22Rv1 (cell line): ENCODE results near the gene GDA.

ENCODE experiments used
- H3K27ac ChIP-seq: fragments of 450-650 bp; 2 replicates; pipeline ENCODE4 v1.5.1; 2017
- ZFX ChIP-seq: fragments of 450-650 bp; IDR thresholded peaks from 2 replicates; pipeline ENCODE4 v1.6.1; 2017; ENCODE audit warnings: antibody characterized with exemption, borderline replicate concordance
- TF ChIP-seq, protein P1 (sequence below): fragments of 450-650 bp; IDR thresholded peaks from 2 replicates; pipeline ENCODE4 v1.5.1; 2017; ENCODE audit warnings: mild to moderate bottlenecking

The GDA gene

DNA sequence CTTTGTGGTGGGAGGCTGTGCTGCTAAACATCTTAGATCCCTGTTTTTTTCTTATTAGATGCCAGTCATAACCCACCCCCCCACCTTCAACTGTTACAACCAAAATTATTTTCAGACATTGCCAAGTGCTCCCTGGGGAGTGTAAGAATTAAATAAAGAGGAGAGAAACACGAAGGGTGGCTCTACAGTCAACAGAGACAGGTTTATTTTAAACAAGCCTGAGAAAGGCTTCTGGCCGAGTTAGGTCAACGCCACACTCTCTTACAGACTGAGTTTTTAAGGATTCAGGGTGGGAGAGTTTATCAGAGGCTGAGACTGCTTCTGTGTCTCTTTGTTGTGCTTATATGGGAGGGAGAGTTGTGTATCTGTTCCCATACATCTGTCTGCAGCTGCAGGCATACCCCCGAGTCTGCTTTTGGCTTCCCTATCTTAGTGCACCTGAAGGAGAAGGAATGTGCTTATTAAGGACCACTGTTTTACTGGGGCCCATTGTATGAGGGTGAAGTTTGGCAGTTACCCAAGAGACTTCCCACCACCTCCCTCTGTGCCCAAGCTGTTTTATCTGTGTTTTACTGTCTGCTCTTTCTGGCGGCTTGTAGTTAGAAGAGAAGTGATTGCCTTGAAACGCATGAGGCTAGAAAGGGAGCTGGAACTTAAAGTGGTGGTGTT is 11.4 kb upstream of the GDA start:
- H3K27ac ChIP-seq: no peak overlapping the region

DNA sequence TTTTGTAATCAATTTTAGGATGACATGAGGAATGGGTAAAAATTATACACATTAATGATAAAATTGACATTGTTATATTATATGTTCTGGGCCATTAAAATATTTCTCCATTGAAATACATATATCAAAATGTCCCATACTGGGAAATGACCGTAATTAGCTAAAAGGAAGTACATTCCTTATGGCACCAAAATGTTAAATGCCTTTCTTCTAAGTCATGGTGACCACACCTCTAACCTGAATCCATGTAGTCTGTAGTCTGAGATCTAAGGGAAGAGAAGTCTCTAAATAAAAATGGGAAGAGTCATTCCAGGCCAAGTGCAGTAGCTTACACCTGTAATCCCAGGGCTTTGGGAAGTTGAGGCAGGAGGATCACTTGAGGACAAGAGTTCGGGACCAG is 10.0 kb upstream of the GDA start:
- TF ChIP-seq ZFX: no peak
- TF ChIP-seq, protein P1, sequence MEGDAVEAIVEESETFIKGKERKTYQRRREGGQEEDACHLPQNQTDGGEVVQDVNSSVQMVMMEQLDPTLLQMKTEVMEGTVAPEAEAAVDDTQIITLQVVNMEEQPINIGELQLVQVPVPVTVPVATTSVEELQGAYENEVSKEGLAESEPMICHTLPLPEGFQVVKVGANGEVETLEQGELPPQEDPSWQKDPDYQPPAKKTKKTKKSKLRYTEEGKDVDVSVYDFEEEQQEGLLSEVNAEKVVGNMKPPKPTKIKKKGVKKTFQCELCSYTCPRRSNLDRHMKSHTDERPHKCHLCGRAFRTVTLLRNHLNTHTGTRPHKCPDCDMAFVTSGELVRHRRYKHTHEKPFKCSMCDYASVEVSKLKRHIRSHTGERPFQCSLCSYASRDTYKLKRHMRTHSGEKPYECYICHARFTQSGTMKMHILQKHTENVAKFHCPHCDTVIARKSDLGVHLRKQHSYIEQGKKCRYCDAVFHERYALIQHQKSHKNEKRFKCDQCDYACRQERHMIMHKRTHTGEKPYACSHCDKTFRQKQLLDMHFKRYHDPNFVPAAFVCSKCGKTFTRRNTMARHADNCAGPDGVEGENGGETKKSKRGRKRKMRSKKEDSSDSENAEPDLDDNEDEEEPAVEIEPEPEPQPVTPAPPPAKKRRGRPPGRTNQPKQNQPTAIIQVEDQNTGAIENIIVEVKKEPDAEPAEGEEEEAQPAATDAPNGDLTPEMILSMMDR: no peak
- no peak overlapping the region for H3K27ac ChIP-seq

More for the DNA sequence above, 11.4 kb upstream of the GDA start:
- TF ChIP-seq ZFX: no peak
- TF ChIP-seq, protein P1: no peak

DNA sequence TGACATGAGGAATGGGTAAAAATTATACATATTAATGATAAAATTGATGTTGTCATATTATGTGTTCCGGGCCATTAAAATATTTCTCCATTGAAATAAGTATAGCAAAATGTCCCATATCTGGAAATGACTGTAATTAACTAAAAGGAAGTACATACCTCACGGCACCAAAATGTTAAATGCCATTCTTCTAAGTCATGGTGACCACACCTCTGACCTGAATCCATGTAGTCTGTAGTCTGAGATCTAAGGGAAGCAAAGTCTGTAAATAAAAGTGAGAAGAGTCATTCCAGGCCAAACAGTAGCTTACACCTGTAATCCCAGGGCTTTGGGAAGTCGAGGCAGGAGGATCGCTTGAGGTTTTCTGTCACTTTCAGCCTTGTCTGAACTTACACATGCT is 8.7 kb upstream of the GDA start:
- TF ChIP-seq, protein P1: no peak
- no peak for TF ChIP-seq ZFX
- H3K27ac ChIP-seq: no peak overlapping the region

DNA sequence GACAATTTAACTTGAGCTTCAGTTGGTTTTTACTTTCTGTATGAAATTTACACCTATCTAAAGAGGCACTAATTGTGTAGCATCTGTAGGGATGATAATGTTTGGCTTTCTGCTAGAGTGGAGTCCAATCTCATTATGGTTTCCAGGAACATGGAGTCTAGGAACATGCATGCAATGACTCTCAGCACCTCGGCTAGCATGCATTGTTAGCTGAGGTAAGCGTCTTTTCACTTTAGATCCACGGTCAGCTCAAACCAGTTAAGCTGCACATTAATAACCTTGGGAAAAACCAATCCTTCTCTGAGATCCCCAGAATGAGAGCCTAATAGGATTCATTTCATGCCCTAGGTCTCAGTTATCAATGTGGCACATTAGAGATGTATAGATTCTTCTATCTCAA is 7.8 kb upstream of the GDA start:
- no peak for TF ChIP-seq ZFX
- TF ChIP-seq, protein P1: no peak

DNA sequence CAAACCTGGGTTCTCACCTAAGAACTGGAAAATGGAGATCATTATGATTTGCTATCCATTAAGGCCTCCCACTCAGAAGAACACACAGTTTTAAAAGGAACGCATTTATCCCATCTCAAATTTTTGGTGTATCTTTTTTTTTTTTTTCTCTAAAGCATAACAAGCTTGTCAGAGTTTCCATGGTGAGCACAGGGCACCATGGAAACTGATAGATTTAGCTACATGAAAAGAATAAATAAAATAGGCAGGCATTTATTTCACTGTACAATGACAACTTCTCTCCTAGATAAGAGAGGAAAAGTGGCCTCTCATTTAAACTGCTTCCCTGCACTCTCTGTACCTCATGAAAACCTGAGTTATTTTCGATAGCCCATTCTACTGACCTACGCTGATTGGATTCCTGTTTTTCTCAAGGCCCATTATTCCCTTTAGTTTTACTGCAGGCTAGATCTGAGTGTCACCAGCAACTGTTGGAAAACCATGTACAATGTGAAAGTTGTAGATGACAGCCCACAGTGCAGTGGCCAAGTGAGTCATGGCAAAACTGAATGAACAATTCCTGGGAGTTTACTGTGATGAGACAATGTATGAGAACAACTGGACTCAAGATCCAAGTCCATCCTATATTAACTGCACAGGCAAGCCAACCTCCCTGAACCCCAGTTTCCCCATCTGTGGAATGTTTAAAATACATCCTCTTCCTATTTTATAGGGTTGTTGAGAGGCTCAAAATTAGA is 4.3 kb upstream of the GDA start:
- TF ChIP-seq, protein P1: no peak
- no peak for TF ChIP-seq ZFX
- no peak overlapping the region for H3K27ac ChIP-seq

More for the DNA sequence above, 7.8 kb upstream of the GDA start:
- no peak overlapping the region for H3K27ac ChIP-seq

DNA sequence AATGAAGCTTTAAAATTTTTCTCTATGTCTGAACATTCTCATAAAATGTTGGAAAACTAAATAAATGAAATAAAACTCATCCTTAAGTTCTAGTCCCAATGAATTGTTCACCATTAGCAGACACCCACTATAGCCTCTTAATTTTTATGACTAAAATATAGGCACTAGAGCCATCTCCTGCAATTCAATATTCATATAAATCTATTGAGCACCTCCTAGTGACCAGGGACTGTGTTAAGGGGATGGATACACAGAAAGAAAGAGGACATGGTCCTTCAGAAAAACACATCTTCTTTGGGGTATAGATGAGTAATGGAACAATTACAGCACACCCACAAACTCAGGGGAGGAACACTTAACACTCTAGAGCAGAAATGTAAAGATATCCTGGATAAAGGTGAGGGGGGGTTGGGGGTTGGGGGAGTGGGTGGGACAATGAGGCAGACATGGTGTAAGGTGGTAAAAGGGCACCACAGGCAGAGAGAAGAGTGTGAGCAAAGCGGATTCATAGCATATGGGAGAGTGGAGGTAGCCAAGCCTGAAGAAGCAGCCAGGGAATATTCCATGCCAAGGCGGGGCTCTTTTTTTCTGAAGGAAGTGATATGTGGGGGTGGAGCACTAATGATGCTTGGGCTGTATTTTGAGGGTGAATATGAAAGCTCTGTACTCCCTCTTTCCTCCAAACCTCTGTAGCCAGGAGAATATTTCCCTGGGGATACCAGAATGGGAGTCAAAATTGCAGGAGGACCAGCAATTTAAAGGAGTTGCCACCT is 3.3 kb upstream of the GDA start:
- no peak for TF ChIP-seq ZFX
- TF ChIP-seq, protein P1: no peak
- H3K27ac ChIP-seq: no peak overlapping the region
